GM18861 (cell line): ENCODE data around the gene GPR39.

ENCODE experiments used
- ATAC-seq: cut with Tn5 transposase; IDR thresholded peaks from one replicate; pipeline ENCODE4 v1.9.1; 2021; ENCODE audit not compliant: unreplicated experiment

The GPR39 gene

GRCh38 chr2:132559921-132560320 is 143.3 kb downstream of the GPR39 start:
- ATAC-seq, result no peak

- ATAC-seq, result no peak
These were observed 144.0 kb downstream of the GPR39 start for GRCh38 chr2:132560562-132560961.

DNA sequence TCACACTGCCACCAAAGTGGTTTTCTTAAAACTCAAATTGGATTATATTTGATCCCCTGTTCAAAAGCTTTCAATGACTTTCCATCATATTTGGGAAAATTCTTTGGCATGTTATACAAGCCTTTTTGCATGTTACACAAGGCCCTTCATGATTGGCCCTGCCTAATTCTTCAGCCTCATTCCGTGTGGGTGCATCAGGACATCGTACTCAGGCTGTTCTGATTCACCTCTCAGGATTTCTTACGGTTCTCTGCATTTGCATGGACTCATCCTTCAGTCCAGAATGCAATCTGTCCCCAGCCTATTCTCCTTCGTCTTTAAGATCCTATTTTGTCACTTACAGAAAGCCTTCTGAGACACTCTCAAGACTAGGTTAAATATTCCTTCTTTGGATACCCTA is 145.6 kb downstream of the GPR39 start:
- no peak for ATAC-seq

GRCh38 chr2:132564065-132564464 is 147.5 kb downstream of the GPR39 start:
- no peak for ATAC-seq

DNA sequence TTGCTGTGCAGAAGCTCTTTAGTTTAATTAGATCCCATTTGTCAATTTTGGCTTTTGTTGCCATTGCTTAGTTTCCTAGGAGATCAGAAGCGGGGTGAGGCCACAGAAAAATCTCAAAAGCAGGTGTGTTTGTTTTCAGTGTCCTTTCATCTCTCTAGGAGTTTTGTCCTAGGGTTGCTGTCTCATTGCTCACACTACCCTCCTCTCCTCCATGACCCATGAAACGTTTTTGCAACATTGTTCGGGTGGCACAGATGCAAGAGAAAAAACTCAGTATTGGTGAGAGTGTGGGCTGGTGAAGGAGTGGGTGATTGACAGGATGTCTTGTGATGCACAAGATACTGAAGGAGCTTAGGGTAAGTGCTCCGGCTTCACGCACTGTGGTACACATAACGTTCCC is 149.8 kb downstream of the GPR39 start:
- no peak for ATAC-seq

- ATAC-seq, result no peak
These were observed 151.1 kb downstream of the GPR39 start for GRCh38 chr2:132567682-132568081.

GRCh38 chr2:132568656-132569055 is 152.1 kb downstream of the GPR39 start:
- ATAC-seq, result no peak

DNA sequence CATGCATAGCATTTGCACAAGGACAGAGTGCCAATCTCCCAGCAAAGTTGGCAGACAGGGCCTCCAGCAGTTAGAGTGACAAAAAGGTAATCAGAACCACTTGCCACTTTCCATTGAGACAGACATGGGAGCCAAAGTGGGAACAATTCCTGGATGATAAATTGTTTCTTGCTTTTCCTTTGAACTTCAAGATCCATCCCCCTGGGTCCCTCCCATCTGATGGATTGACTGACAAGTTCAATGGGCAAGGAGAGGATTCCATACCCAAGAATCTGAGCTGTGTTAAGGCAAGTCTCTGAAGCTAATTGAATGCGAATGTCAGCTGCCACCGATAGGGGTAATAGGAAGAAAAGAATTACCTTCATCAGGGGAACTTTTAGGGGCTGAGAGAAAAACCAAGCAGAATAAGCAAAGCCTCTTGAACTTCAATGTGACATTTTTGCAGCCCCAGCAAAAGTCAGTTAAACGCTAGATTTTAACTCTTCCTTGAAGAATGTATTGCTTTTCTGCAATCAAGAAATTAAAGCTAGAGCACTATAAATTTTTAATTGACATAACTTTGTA is 156.9 kb downstream of the GPR39 start:
- ATAC-seq, result no peak

- ATAC-seq, result no peak
These were observed 161.1 kb downstream of the GPR39 start for GRCh38 chr2:132577686-132578085.

GRCh38 chr2:132581591-132581990 is 165.0 kb downstream of the GPR39 start:
- no peak for ATAC-seq

DNA sequence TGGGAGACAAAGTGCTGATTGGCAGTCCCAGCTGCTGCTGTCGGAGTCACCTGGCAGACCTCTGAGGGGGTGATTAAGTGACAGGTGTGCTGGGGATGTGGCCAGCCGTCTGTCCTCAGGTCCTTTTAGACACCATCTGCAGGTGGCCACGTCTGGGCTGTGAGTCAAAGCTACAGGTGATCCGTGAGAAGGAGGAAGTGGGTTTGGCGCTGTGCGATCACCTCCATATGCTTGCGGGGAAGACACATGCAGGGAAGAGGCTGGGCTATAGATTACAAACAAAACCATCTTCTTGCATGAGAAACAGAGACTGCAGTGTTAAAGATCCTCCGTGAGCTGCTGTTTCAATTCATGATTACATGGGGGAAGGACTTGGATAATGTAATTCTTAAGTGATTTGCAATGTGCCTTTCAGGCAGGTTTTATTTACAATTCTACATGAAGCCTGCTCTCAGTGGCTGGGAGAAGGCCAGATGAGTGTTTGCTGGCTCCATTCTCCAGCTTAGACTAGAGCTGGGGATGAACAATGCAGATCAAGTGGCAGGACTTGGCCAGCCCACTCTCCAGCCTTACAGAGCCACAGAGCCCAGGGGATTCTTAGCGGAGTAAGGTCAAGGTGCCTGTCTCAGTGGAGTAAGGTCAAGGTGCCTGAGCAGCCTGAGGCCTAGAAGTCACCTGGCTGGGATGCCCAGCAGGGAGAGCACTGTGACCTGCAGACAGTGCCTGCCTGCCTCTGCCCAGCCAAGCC is 165.6 kb downstream of the GPR39 start:
- ATAC-seq, result no peak

DNA sequence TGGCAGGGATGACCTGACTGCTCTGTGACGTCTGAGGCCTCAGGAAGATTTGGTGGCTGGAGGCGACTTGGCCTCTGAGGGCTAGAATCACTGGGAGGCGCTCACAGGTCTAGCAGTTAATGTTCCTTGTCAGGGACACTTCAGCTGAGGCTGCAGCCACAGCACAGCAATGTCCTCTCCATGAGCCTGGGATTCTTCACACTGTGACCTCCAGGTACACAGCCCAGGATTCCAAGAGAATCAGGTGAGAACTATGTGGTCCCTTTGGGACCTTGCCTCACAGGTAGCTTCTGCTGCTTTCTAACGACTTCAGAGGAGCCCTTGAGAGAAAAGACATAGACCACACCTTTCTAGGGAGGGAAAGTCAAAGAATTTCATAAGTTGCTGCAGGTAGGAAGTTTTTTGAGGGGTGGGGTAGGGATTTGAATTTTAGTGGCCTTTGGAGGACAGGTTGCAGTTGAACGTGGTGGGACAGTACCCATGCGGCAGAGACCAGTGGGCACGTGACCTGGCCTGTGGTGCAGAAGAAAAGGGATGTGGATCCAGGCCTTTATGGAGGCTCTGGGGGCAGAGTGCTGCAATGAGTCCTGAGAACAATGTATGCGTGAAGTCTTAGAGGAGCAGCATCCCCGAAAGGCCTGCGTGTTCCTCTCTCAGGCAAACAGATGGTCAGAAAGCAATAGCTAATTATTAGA is 167.2 kb downstream of the GPR39 start:
- ATAC-seq, result no peak

GRCh38 chr2:132584976-132585817 is 168.6 kb downstream of the GPR39 start:
- ATAC-seq, result no peak

DNA sequence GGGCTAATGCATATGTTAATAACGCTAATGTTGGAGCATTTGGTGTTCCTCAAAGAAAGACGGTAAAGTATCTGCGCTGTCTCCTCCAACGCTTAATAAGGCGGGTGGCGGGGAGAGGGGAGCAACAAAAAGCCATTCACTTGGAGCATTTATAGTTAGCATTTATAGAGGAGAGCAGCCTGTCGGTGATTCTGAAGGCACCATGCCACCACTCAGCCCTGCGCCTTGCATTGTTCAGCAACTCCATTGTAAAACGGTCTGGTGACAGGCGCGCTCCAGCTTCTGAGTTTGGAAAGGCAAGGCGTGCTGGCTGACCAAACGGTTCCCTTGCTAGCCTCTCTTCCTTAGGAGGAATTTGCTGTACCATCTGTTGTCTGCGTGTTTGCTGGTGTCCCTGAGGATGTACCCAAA is 169.5 kb downstream of the GPR39 start:
- ATAC-seq, result no peak

GRCh38 chr2:132586835-132587234 is 170.2 kb downstream of the GPR39 start:
- ATAC-seq, result no peak

GRCh38 chr2:132588576-132588975 is 172.0 kb downstream of the GPR39 start:
- ATAC-seq, result no peak

- ATAC-seq, result no peak
These were observed 172.7 kb downstream of the GPR39 start for GRCh38 chr2:132589111-132589830.

DNA sequence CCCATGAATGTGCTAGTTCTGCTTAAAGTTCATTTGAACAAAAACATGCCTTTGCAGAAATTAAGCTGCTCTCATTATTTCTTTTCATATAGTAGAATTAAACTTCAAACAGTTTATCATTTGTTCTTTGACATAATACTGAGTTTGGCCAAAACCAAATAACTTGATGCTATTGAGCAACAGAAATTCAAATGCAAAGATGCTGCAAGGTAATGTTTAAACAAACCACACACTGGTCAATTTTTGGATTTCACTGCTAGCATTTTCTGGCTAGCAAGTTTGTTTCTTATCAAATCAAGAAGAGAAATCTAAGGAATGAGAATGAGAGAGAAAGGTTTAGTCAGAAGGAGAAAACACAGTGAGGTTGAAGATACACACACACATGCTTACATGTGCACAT is 173.4 kb downstream of the GPR39 start:
- ATAC-seq, result no peak

DNA sequence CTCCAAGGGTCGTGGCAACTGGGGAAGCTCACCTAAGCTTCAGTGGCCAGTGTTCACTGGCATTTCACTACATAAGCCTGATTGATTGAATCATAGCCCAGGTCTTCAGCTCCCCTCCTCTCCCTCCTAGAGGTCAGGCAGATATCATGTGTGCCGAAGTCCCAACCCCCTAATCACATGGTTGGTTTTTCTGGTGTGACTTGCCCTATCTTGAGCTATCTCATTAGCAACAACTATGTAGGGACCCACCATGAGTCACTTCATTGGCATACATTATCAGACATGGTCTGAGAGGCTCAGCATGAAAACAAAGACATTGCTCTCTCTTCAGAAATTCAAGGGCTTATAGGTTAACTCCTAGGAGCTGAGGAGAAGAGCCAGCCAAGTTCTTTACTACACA is 176.6 kb downstream of the GPR39 start:
- no peak for ATAC-seq

- ATAC-seq, result no peak
These were observed 178.6 kb downstream of the GPR39 start for GRCh38 chr2:132595186-132595585.

DNA sequence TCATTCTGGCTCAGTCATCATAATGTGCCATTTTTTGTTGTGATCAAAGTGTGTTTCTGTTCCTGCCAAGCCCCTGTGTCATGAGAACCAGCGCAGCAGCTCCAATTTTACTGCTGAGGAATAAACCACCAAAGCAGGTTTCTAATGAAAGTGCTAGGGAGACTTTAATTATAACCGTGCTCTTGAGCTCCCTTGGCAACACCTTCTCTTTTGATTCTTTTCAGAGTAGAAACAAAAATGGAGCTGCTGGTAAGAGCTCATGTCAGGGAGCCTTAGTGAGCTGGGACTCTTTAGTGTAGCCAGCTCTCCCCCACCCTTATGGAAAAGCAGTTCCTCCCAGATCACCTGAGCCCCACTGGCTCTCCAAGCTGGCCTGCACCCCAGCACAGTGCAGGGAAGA is 179.1 kb downstream of the GPR39 start:
- ATAC-seq, result no peak
